ENCODE data around the gene ENTR1.

ENTR1 gene

DNA sequence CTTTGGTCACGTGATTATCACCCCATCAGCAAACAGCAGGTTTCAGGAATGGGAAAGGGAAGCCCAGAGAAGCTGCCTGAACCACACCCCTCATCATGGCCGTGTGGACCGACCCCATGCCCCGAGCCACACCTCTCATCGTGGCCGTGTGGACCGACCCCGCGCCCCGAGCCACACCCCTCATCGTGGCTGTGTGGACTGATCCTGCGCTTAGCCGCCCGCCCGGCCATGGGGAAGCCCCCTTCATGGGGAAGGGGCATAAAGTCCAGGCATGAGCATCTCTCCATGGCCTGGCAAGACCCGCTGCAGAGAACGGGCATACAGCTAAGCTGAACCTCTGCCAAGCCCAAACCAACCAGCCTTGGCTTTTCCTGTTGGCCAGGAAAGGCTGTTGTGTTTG lies 16.9 kb downstream of the ENTR1 start:
- TF ChIP-seq SIN3A (IDR thresholded peaks at IDR 0.05; ENCODE audit: borderline replicate concordance, insufficient read depth, low read length) (no peak), POLR2AphosphoS5 (IDR thresholded peaks at IDR 0.05; ENCODE audit: low read depth, low read length) (no peak), FOXP2 (optimal IDR thresholded peaks at IDR 0.05; ENCODE audit: borderline replicate concordance, extremely low read depth, extremely low read length, insufficient read depth) (no peak), TAF1 (IDR thresholded peaks at IDR 0.05; ENCODE audit: borderline replicate concordance, insufficient read depth, low read length) (no peak)
- TF ChIP-seq, protein P1, sequence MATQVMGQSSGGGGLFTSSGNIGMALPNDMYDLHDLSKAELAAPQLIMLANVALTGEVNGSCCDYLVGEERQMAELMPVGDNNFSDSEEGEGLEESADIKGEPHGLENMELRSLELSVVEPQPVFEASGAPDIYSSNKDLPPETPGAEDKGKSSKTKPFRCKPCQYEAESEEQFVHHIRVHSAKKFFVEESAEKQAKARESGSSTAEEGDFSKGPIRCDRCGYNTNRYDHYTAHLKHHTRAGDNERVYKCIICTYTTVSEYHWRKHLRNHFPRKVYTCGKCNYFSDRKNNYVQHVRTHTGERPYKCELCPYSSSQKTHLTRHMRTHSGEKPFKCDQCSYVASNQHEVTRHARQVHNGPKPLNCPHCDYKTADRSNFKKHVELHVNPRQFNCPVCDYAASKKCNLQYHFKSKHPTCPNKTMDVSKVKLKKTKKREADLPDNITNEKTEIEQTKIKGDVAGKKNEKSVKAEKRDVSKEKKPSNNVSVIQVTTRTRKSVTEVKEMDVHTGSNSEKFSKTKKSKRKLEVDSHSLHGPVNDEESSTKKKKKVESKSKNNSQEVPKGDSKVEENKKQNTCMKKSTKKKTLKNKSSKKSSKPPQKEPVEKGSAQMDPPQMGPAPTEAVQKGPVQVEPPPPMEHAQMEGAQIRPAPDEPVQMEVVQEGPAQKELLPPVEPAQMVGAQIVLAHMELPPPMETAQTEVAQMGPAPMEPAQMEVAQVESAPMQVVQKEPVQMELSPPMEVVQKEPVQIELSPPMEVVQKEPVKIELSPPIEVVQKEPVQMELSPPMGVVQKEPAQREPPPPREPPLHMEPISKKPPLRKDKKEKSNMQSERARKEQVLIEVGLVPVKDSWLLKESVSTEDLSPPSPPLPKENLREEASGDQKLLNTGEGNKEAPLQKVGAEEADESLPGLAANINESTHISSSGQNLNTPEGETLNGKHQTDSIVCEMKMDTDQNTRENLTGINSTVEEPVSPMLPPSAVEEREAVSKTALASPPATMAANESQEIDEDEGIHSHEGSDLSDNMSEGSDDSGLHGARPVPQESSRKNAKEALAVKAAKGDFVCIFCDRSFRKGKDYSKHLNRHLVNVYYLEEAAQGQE (IDR thresholded peaks at IDR 0.05; ENCODE audit: insufficient read depth in 1 of 2, low read depth in 2 of 2, low read length in 2 of 2), result no peak

DNA sequence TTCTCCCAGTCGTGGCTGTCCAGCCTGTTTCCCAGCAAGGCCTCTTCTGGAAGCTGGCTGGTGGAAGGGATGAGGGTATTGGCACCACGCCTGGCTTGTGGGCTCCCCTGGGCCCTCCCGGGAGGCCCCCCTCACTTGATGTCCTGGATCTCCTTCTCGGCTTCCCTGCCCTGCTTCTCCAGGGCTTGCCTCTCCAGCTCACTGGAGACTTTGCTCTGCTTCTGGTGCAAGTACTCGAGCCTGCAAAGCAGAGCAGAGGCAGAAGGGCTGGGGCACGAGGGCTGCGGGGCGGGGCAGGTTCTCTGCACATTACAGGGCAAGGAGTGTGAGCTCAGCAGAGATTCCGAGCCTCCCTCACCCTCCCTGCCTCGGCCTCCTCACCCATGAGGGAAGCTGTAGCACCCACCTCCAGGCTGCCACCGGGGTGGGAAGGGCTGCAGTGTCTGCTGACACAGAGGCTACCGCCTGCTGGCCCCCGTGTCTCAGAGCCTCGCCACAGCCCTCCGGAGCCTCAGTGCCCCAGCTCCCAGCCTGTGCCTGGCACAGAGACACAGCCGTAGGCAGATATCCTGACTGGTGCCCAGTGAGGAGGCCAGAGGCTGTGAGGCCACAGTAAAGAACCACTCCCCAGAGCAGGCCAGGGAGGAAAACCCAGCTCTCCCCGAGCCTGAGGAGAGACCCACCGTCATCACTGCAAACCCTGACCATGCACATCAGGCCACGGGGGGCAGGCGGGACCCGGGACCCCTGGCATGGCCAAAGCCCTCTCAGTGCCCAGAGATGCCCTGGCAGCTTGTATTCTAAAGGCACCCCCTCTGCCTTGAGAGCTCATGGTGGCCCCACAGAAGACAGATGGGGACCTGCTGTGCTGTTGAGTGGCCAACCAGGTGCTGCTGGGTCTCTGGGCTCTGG lies 17.6 kb downstream of the ENTR1 start:
- TF ChIP-seq POLR2AphosphoS5 (IDR thresholded peaks at IDR 0.05; ENCODE audit: low read depth, low read length) (no peak), SIN3A (IDR thresholded peaks at IDR 0.05; ENCODE audit: borderline replicate concordance, insufficient read depth, low read length) (no peak)

DNA sequence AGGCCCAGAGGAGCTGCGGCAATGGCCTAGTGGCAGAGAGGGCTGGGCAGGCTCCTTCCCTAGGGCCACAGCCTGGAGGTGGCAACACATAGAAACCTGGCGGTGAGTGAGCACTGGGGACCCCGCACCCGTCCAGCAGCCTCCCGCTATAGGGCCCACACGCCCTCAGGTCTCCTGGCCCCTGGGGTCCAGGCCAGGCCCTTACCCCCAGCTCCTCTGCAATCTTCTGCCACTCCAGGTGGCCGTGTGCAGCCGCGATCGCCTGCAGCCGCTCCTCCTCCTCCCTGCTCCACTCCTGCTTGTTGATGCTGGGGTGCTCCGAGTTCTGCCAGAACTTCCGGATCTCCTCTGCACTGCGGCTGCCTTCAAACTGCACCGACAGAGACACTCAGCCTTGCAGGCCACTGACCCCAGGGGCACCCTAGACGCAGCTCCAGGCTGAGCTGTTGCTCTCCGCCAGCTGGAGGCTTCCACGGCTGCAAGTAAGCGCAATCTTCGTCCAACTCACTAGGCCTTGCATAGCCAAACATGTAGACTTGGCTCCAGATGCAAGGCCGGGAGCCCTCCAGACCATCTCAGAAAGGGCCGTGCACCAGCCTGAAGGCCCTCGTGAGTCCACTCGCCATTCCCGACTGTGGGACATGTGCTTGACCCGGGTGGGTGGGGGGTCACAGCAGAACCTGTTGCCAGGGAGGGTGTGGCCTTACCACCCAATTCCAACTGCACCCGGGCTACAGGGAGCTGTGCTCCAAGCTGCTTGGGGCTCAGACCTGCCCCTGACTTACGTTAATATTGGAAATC lies 18.5 kb downstream of the ENTR1 start:
- no peak for TF ChIP-seq POLR2AphosphoS5 (IDR thresholded peaks at IDR 0.05; ENCODE audit: low read depth, low read length)

DNA sequence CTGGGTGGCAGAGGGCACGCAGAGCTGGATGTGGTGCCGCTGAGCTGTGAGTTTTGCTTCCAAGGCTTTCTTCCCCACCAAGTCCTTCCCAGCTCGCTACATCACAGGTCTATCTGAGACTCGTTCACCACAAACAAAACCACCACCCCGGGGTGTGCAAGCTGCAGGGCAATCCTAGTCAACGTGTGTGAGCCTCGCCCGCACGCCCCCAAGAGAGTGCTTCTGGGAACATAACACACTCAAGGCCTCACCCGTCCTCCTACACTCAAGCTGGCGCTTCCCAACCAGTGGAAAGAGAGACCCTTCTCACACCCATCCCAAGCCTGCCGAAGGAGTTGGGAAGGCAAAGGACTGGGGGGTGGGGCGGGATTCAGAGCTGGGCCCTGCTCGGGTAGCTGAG lies 21.0 kb downstream of the ENTR1 start:
- no peak for TF ChIP-seq FOXP2 (optimal IDR thresholded peaks at IDR 0.05; ENCODE audit: borderline replicate concordance, extremely low read depth, extremely low read length, insufficient read depth)
- TF ChIP-seq TAF1 (IDR thresholded peaks at IDR 0.05; ENCODE audit: borderline replicate concordance, insufficient read depth, low read length), result no peak
- no peak for TF ChIP-seq SIN3A (IDR thresholded peaks at IDR 0.05; ENCODE audit: borderline replicate concordance, insufficient read depth, low read length)
- no peak for TF ChIP-seq POLR2AphosphoS5 (IDR thresholded peaks at IDR 0.05; ENCODE audit: low read depth, low read length)
- TF ChIP-seq, protein P1 (IDR thresholded peaks at IDR 0.05; ENCODE audit: insufficient read depth in 1 of 2, low read depth in 2 of 2, low read length in 2 of 2), result no peak

DNA sequence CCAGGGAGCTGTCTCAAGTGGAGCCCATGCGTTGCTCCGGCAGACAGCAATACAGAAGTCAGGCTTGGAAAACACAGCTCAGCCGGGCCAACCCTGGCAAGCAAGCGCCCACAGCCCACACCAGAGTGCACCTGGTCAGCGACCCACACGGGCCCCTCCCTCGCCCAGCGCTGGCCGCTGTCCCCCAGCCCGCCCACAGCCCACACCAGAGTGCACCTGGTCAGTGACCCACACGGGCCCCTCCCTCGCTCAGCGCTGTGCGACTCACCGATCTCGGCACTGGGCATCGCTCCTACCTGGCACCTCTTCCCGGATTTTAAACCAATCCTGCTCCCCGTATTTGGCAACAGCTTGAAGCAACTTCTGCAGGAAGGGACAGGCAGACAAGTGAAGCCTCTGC lies 23.2 kb downstream of the ENTR1 start:
- TF ChIP-seq FOXP2 (optimal IDR thresholded peaks at IDR 0.05; ENCODE audit: borderline replicate concordance, extremely low read depth, extremely low read length, insufficient read depth), result no peak
- TF ChIP-seq, protein P1 (IDR thresholded peaks at IDR 0.05; ENCODE audit: insufficient read depth in 1 of 2, low read depth in 2 of 2, low read length in 2 of 2), result no peak
- no peak for TF ChIP-seq SIN3A (IDR thresholded peaks at IDR 0.05; ENCODE audit: borderline replicate concordance, insufficient read depth, low read length)
- no peak for TF ChIP-seq POLR2AphosphoS5 (IDR thresholded peaks at IDR 0.05; ENCODE audit: low read depth, low read length)
- TF ChIP-seq TAF1 (IDR thresholded peaks at IDR 0.05; ENCODE audit: borderline replicate concordance, insufficient read depth, low read length), result no peak

DNA sequence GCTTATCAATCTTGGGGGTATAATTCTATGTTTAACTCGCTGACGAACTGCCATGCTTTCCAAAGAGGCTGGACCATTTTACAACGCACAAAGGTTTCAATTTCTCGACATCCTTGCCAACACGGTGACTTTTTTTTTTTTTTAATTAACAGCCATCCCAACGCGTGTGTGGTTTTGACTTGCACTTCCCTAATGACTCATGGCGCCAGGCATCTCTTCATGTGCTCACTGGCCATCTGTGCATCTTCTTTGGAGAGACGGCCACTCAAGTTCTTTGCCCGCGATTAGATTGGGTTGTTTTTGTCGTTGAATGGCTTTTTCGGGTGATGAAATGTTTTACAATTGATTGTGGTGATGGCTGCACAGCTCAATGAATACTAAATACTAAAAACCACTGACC lies 24.4 kb downstream of the ENTR1 start:
- TF ChIP-seq SIN3A (IDR thresholded peaks at IDR 0.05; ENCODE audit: borderline replicate concordance, insufficient read depth, low read length), result no peak
- TF ChIP-seq, protein P1 (IDR thresholded peaks at IDR 0.05; ENCODE audit: insufficient read depth in 1 of 2, low read depth in 2 of 2, low read length in 2 of 2), result no peak
- no peak for TF ChIP-seq FOXP2 (optimal IDR thresholded peaks at IDR 0.05; ENCODE audit: borderline replicate concordance, extremely low read depth, extremely low read length, insufficient read depth)
- TF ChIP-seq TAF1 (IDR thresholded peaks at IDR 0.05; ENCODE audit: borderline replicate concordance, insufficient read depth, low read length), result no peak
- no peak for TF ChIP-seq POLR2AphosphoS5 (IDR thresholded peaks at IDR 0.05; ENCODE audit: low read depth, low read length)
